ENCODE measurements around the gene PADI6. TPM values are rescaled to one million over a fixed set of nuclear protein-coding genes. Genes with fewer than 3 reads are reported as not detected.

The PADI6 gene
- total and polyA plus RNA-seq, 9 of the 15 experiments (the other 6 are each of a cell fraction or from before 2014, with no cell fraction given): not detected

GRCh38 chr1:17355898-17356297 lies 16.1 kb upstream of the PADI6 start:
- no peaks in the 10 kb centered on the region for H3K9me3 ChIP-seq (replicated peaks; ENCODE audit: control insufficient read depth, insufficient read depth, low read depth, low read length)
- peaks cover 13 to 20% of the 10 kb centered on the region in 2 experiments; a peak in 4 of 5 replicates for H3K4me1 ChIP-seq (replicated peaks in 1 of 2; ENCODE audit: control insufficient read depth in 2 of 2, insufficient read depth in 2 of 2, low read length in 2 of 2)
- no peaks in the 10 kb centered on the region for H3K9me1 ChIP-seq (ENCODE audit: control insufficient read depth, insufficient read depth, low read length)
- no peaks in the 10 kb centered on the region for H3K36me3 ChIP-seq (ENCODE audit: control insufficient read depth, insufficient read depth, low read length)
- H3K79me2 ChIP-seq (ENCODE audit: control insufficient read depth, insufficient read depth, low read length): no peaks in the 10 kb centered on the region
- intact Hi-C loops (cut with micrococcal nuclease) (no loop called here), in situ Hi-C loops (cut with MboI) (no loop called here)
- peaks cover 12 to 38% of the 10 kb centered on the region in 2 experiments; a peak in 4 of 5 replicates for H3K27me3 ChIP-seq (ENCODE audit: control insufficient read depth in 2 of 2, insufficient read depth in 2 of 2, low read length in 2 of 2)
- H4K20me1 ChIP-seq (replicated peaks; ENCODE audit: control insufficient read depth, insufficient read depth, low read length): no peaks in the 10 kb centered on the region
- no peak overlapping the region for H3K4me3 ChIP-seq
- no peak for DNase-seq (ENCODE audit: extremely low read depth in 1 of 4, low spot score in 3 of 4)
- no peak overlapping the region for H3K4me2 ChIP-seq (ENCODE audit: insufficient read depth, low read length)
- whole genome bisulfite sequencing (ENCODE audit: insufficient coverage, low coverage, missing lambda C conversion rate): 32% methylated on average over 6 of the region's 6 CpGs
- ATAC-seq: no peak
- no TSS peak for BruUV-seq (replicated peaks)
- ChIA-PET POLR2A (interaction anchor here (0.6 to 1.0 kb wide), 2 partner anchors 37 to 96 kb away, joined by 3 to 4 read pairs; no protein-coding TSS in a partner anchor), CTCF (ENCODE audit: low intra/inter-chr PET ratio) (interaction anchor here (0.7 kb wide), 2 partner anchors 42 to 1201 kb away, joined by 3 to 4 read pairs; no protein-coding TSS in a partner anchor)
- 0 out of 4 replicates have a peak overlapping the region, but pooled peaks of 1 of the 2 experiments have one; percentile 23 for H3K9ac ChIP-seq (ENCODE audit: insufficient read depth in 1 of 2, low read depth in 2 of 2, low read length in 2 of 2)
- no peak for TF ChIP-seq ZFP30 (CRISPR knock-in tag; IDR thresholded peaks at IDR 0.05; ENCODE audit: borderline replicate concordance)
- TF ChIP-seq USF2 (CRISPR knock-in tag; IDR thresholded peaks at IDR 0.05): peak; percentile 17; the same call in 1 of the 2 replicates
- peak; percentile 63 for TF ChIP-seq USF1 (CRISPR knock-in tag; IDR thresholded peaks at IDR 0.05)
- peak overlapping the region; percentile 30; the same call in 1 of the 2 replicates for H2AFZ ChIP-seq (ENCODE audit: low read depth, low read length)
- no peak for FAIRE-seq
- no peak overlapping the region for H3K27ac ChIP-seq (ENCODE audit: extremely low read depth, low read depth, low read length)
